HG03432 (cell line): ENCODE measurements around the gene CMIP.
"Not testable (repeated sequence)": the region's sequence is repeated elsewhere in the genome, so short reads cannot be mapped to it uniquely, and the experiment has no call there.

Source experiments
- ATAC-seq: cut with Tn5 transposase; IDR thresholded peaks from one replicate; pipeline ENCODE4 v1.9.1; 2021; ENCODE audit warnings: mild to moderate bottlenecking, moderate library complexity; ENCODE audit not compliant: unreplicated experiment

The CMIP gene

DNA sequence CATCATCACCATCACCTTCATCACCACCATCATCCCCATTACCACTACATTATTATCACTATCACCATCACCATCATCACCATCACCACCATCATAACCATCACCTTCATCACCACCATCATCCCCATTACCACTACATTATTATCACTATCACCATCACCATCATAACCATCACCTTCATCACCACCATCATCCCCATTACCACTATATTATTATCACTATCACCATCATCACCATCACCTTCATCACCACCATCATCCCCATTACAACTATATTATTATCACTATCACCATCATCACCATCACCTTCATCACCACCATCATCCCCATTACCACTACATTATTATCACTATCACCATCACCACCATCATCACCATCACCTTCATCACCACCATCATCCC, 132.7 kb downstream of the CMIP start:
- not testable (repeated sequence) for ATAC-seq

GRCh38 chr16:81578076-81578475, 133.5 kb downstream of the CMIP start:
- ATAC-seq = no peak

DNA sequence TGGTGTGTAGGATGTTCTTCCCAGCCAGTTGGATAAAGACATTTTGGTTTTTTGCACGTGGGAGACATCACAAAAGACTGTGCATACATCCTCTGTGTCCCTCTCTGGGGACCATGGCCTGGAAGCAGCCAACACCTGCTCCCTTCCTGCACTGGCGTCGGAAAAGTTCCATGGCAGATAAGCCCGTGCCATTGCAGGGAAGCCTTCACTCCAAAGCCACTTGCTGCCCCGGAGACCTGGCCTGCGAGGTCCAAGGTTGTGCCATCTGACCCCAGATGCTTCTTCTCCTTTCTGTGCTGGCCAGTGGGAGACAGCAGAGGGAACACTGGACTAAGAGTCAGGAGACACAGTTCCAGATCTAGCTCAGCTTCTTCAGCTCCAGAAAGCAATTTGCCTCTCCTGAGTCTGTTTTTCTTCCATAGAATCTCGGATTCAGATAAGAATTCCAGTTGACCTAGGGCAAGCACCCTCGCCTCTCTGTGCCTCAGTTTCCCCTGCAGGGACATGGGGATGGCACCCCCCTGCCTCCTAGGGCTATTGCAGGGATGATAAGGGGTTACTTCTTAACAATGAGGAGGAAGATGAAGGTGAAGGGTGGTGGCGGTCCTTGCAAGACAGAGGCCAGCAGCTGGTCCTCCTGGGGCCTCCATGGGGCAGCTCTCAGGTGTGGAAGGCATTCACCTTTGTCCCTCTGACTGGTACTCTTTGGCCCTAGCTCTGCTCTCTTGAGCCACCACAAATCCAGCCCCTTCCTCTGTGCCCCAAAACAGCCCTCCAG, 134.2 kb downstream of the CMIP start:
- ATAC-seq = no peak

DNA sequence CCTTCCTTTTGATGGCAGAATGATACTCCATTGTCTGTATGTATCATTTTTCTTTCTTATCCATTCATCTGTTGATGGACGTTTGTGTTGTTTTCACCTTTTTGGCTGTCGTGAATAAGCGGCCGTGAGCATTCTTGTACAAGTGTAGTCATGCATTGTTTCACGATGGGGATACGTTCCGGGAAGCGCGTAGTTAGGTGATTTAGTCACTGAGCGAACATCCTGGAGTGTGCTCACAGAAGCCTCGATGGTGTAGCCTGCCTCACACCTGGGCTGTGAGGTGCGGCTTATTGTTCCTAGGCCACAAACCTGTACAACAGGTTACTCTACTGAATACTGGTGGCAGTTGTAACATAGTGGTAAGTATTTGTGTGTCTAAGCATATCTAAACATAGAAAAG, 136.5 kb downstream of the CMIP start:
- ATAC-seq = no peak

DNA sequence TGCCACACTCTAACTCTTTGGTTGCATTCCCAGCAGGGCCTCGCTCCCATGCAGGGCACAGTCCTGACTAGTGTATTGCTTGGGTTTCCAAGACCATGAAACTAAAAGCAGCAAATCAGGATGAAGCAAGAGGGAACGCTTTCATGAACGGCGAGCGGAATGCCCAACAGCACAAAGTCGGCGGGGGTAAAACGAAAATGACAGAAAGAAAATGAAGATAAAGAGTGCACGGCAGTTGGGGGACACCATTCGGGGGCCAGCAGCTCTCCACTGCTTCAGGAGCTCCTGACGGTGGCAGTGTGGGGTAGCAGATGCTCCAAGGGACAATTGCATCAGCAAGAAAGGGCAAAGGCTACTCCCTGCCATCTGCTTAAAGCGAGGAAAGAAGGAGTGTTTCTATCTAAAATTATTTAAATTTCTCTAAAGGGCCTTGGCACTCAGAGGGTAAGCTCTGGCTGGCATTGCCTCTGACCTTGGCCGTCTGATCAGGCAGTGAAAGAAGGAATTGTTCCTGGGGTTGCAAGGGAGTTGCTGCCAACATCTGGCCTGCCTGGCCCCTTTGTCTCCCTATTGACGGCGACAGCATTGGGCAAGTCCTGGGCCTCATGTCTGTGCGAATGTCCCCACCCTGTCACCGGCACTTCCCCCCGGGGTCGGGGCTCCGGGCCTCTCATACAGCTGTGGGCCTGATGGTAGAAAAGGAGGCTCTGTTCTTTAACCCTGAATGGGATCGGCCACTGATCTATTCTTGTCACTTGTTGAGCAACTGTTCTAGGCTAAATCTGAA, 138.2 kb downstream of the CMIP start:
- no peak for ATAC-seq

DNA sequence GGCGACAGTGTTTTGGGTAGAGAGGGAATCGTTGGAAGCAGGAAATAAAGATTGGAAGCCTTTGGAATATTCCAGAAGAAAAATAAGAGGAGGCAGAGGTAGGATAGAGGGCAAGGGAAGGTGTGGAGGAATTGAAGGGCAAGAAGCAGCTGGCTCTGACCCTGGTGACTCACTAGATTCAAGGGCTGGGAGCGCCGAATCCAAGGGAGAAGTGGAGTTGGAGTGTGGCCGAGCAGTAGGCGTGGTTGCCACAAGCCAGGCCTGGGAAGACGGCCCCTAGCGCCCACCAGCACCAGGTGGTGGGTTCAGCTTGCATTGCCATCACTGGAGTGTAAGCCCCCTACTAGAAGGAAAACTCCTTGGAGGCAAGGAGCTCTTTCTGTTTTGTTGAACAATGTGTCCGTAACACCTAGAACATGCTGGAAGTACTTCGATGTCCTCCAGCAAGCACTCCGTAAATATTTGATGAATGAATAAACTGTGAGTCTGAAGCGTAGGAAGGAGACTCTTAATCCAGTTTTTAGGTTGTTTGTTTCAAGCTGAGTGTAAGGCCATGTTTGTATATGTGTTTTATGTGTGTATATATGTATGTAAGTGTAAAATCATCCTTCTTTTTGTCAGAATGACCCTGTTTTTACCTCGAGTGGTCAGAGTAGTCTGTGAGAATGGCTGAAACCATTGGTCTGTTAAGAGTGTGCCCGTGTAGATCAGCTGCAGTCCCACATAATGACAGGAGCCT, 139.5 kb downstream of the CMIP start:
- ATAC-seq = no peak

GRCh38 chr16:81585785-81586184, 141.2 kb downstream of the CMIP start:
- no peak for ATAC-seq

DNA sequence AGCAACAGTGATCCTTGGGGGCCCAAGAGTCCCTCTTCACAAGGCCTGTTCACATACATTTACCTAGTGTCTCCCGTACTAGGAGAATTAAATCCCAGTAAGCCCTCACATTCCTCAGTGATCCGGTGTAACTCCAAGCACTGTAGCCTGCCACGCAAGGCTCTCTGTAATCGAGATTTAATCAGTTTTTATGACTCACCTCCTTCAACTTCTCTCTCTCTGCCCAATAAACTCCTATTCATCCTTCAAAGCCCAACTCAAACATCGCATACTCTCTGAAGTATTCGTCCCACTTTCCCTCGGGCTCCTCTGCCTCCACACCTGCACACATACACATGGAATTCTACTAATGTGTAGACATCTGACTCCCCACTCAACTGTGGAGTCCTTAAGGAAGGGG, 141.8 kb downstream of the CMIP start:
- no peak for ATAC-seq

DNA sequence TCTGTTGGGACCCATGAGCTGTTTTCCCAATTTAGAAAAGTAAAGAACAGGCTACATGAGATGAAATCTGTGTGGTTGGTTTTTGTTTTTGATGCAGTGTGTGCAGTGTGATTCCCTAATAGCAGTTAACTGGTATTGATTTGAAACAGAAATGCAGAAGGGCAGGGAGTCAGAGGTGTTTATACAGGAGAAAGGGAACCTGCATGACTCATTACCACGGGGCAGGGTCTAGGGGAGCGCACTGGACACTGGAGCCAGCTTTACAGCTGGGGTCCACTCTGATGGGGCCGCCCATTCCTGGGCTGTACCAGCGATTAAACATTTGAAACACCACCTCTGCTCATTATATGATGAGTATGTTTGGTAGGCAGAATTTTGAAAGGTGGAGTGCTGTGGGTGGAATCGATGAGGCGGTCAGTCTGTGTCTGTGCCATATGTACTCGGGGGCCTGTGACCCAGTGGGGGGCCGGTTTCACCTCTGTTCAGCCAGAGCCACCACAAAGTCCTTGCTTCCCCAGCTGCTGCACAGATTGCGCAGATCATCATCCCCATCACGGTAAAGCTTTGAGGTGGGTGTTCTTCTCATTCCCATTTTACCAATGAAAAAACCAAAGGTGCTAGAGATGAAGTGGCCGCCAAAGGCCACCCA, 142.5 kb downstream of the CMIP start:
- ATAC-seq = no peak

DNA sequence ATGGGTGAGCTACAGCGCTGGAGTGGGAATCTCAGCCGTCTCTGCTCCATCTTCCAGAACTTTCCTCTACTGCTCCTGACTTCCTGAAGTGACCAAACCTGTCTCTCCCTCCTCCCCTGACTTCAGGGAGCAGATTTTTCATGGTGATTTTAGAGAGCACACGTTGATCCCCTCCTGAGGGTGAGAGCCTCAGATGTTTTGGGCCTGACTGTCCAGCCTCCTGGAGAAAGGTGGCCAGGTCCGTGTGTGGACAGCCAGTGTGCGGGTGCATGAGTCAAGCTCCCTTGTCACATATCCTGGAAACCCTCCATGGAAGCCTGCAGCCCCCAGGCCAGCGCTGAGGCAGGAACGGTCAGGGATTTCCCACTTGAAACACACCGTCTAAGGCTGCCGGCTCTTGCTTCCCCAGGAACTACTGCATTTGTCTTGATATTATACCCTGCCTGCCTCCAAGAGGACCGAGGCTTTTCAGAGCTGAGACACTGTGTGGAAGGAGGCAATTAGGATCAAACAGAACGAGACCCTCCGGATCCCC, 143.1 kb downstream of the CMIP start:
- no peak for ATAC-seq

GRCh38 chr16:81588326-81589081, 143.9 kb downstream of the CMIP start:
- no peak for ATAC-seq

DNA sequence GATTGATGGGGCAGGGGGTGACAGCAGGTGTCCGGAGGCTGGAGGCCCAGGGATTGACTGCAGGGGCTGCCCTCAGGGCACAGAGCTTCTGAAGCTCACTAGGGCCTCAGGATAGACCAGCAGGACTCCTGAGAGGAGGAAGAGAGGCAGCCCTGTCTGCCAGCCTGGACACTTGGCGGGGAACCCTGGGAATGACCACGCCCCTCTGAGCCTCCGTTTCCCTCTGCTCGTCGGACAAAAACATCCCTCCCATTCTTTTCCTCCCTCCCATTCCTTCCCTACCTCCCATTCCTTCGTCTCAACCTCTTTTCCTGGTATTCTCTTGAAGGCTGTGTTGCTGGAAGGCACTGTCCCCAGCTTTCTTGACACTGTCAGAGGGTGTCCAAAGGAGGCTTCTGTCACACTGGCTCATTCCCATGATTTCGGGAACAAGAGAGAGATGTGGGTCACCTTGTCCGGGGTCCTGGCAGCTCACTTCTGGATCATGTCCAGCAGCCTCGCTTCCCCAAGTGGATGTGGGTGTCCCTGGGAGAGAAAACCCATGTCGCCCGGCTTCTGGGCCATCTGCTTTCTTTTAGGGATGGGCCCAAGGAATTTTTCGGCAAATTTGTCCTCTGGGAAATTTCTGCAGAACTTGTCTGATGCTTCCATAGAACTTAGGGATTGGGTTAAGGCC, 145.5 kb downstream of the CMIP start:
- no peak for ATAC-seq

DNA sequence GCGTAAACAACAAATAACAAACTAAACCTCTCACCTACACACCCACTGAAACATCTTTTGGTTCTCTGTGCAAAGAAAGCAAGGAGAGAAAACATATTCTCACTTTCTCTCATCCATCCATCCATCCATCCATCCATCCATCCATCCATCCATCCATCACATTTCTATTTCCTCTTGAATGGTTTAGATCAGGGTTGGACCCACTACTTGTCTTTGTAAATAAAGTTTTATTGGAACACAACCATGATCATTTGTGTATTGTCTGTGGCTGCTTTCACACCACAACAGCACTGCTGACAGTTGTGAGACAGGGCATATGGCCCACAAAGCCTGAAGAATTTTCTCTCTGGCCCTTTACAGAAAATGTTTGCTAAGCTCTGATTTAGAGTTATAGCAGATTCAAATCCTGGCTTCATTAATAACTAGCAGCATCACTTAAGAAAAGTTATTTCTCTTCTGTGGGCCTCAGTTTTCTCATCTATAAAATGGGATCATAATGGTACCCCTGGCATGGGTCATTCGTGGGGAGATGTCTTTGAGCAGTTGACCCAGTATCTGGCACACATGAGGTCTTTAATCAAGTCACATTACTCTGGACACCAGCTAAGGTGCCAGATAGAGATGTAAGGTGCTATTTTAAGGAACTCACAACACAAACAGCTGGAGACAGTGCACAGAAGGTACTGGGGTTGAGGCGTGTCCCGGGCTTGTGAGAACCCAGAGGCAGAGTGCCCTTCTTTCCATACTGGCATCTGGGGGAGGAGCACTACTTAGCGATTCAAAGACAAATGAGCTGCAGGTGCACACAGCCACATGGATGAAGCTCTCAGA, 146.3 kb downstream of the CMIP start:
- no peak for ATAC-seq

- no peak for ATAC-seq
These were observed 146.9 kb downstream of the CMIP start for GRCh38 chr16:81591545-81591870.

- ATAC-seq = no peak
These were observed 147.8 kb downstream of the CMIP start for GRCh38 chr16:81592353-81592866.

- no peak for ATAC-seq
These were observed 148.9 kb downstream of the CMIP start for GRCh38 chr16:81593481-81593880.

DNA sequence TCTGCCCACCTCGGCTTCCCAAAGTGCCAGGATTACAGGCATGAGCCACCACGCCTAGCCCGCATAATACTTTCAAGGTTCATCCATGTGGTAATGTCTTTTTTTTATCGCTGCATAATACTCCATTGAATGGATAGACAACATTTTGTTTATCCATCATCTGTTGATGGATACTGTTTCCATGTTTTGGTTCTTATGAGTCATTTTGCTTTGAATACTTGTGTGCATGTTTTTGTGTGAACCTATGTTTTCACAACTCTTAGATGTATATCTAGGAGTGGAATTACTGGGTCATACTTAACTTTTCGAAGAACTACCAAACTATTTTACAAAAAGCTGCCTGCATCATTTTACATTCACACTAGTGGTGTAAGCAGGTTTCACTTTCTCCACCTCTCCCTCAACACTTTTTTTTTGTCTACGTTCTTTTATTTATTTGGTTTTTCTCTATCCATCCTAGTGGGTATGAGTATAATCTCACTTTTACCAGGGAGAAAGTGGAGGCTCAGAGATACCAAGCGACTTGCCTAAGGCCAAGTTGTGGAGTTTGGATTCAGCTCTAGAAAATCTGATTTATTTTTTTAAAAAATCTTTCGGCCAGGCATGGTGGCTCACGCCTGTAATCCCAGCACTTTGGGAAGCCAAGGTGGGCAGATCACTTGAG, 151.2 kb downstream of the CMIP start:
- ATAC-seq = no peak

DNA sequence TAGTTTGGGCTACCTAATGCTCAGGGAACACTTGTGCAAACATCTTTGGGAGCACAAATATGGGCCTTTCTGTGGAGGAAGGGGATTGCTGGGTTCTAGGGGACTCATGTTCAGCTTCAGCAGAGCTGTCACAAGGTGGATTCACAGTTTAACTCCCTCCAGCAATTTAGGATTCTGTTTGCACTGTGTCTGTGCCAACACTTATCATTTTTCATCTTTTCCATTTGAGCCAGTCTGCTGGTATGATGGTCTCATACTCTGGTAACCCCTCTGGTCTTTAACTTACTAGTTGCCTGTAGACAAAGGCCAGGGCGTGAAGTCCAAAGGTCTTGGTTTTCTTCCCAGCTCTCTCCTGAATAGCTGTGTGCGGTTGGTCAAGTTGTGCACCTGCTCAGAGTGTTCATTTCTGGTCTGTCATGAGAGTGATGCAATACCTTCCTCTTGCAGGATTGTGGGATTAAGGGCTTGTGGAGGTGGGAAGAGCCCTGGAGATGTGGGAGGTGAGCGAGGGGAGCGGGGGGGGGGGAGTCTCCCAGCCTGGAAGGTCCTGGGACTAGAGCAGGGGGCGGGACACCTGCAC, 152.6 kb downstream of the CMIP start:
- no peak for ATAC-seq
